Gastrocnemius medialis (tissue), 4 donors: ENCODE data around the gene TNC. TPM values are rescaled to one million over a fixed set of nuclear protein-coding genes. Genes with fewer than 3 reads are reported as not detected.

ENCODE experiments used
- ATAC-seq, 2 donors: fragments of 150-250 bp; one replicate each; pipeline ENCODE4 v1.9.1; 2016
- DNase-seq, 2 donors: peaks; one replicate each; pipeline ENCODE4 v3.0.0-alpha.2; 2019
- H3K27ac ChIP-seq, 4 donors: fragments of 200-600 bp; sonication (generic); 1 replicate in 1 of 4; 2 replicates in 3 of 4; pipeline ENCODE4 v1.5.1; 2016 to 2018; ENCODE audit warnings: mild to moderate bottlenecking in 2 of 4, moderate library complexity in 1 of 4
- H3K27me3 ChIP-seq, 3 donors: fragments of 200-600 bp; sonication (generic) in 2 of 3; 1 replicate in 1 of 3; 2 replicates in 2 of 3; pipeline versions ENCODE4 v1.5.1 to v1.6.0; 2016 to 2019; ENCODE audit warnings: mild to moderate bottlenecking in 1 of 3, moderate library complexity in 1 of 3
- H3K36me3 ChIP-seq, 2 donors: fragments of 200-600 bp; sonication (generic) in 1 of 2; one replicate each; pipeline ENCODE4 v1.5.1; 2017 to 2018
- H3K4me1 ChIP-seq, 2 donors: fragments of 200-600 bp; sonication (generic) in 1 of 2; one replicate each; pipeline ENCODE4 v1.5.1; 2016 to 2017; ENCODE audit warnings: mild to moderate bottlenecking in 2 of 2
- H3K4me3 ChIP-seq, 4 donors: fragments of 200-600 bp; sonication (generic) in 3 of 4; 1 replicate in 1 of 4; 2 replicates in 3 of 4; pipeline ENCODE4 v1.5.1; 2016 to 2019; ENCODE audit warnings: mild to moderate bottlenecking in 2 of 4
- H3K9me3 ChIP-seq, 3 donors: fragments of 200-600 bp; sonication (generic) in 2 of 3; 1 replicate in 1 of 3; 2 replicates in 2 of 3; pipeline ENCODE4 v1.5.1; 2016 to 2019
- CTCF ChIP-seq, 5 experiments: fragments of 450-650 bp in 3 of 5; fragments of 200-600 bp in 2 of 5; sonication (generic) in 2 of 5; IDR thresholded peaks in 4 of 5; conservative IDR thresholded peaks in 1 of 5; 1 replicate in 4 of 5; 2 replicates in 1 of 5; pipeline ENCODE4 v1.5.1; 2016 to 2019; ENCODE audit warnings: antibody characterized with exemption in 5 of 5, mild to moderate bottlenecking in 3 of 5, moderate library complexity in 3 of 5
- POLR2A ChIP-seq, 2 donors: fragments of 450-650 bp; IDR thresholded peaks; one replicate each; pipeline ENCODE4 v1.6.1; 2017; ENCODE audit warnings: antibody characterized with exemption in 2 of 2, mild to moderate bottlenecking in 2 of 2, moderate library complexity in 2 of 2
- in situ Hi-C, 4 donors: fragments of 200-750 bp; cut with MboI; loops; one replicate each; pipeline versions ENCODE4 v1.15.0 to v1.8.0; 2017; ENCODE audit warnings: low sequenced_read_pairs in 4 of 4
- intact Hi-C: fragments of 100-400 bp; cut with DNase I; formaldehyde crosslinking; loops from one replicate; pipeline ENCODE4 v1.15.1; 2023; ENCODE audit warnings: low total_unique reads
- total RNA-seq, 4 donors: library from RNA; depleted of rRNA; stranded (reverse); fragments of >200 nt; gene quantifications; one replicate each; pipeline versions ENCODE4 v1.1.0 to v1.2.3, GENCODE V29; 2016

TNC gene
- total RNA-seq, 4 donors from 2014 or later, result 4.3 to 17.6 (median 10.7) TPM; not detected in 1

- intact Hi-C loops, result loop anchor here (10.0 kb wide), 2 partner anchors 346 to 514 kb away; no protein-coding TSS in a partner anchor
- DNase-seq (no peak), ATAC-seq (no peak)
- in situ Hi-C loops, result loop anchor here (5.0 to 10.0 kb wide), 7 partner anchors 106 to 606 kb away; partner anchors contain the start of gene TEX48 (in 1 of the 4)
- Histone ChIP-seq H3K27ac (no peak overlapping the region), H3K36me3 (no peaks in the 10 kb centered on the region), H3K27me3 (no peaks in the 10 kb centered on the region), H3K9me3 (no peaks in the 10 kb centered on the region), H3K4me3 (no peak overlapping the region), H3K4me1 (no peaks in the 10 kb centered on the region)
- TF ChIP-seq POLR2A (IDR thresholded peaks at IDR 0.05) (no peak), CTCF (IDR thresholded peaks at IDR 0.05 in 4 of 5, conservative IDR thresholded peaks at IDR 0.05 in 1 of 5) (no peak)
These were observed 107.1 kb downstream of the TNC start for GRCh38 chr9:115010874-115011273.

DNA sequence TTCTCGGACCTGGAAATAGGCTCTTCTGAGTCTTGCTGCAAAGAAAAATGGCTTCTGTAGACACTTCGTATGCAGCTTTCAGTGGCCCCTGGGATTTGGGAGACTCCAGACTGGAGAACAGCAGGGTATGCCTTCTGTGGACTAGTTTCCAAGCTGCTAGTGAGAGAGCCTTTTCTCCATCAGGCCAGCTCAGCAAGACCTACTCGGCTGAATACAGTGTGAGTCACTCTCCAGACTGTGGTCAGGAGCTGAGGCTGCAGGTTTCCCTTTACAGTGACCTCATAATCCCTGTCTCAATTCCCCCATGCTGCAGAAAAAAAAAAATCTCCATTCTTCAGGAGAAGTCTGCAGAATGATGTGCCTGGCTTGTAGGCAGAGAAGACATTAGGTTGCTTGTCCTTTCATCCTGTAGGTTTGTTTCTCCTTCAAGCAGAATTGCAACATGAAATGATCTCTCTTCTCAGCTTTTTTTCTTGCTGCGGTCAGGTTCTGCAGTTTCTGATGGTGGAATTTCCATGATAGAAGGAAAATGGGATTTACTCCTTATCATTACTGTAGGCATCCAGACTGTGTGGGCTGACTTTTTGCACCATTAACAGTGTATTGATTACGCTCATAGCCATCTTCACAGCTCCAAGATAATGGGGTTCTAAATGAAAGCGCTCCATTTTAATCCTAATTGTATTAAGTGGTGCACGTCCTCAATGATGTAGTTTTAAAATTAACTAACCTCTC lies 109.3 kb downstream of the TNC start:
- no peak overlapping the region for H3K27ac ChIP-seq
- TF ChIP-seq CTCF (IDR thresholded peaks at IDR 0.05 in 4 of 5, conservative IDR thresholded peaks at IDR 0.05 in 1 of 5) (no peak), POLR2A (IDR thresholded peaks at IDR 0.05) (no peak)
- intact Hi-C loops, result no loop called here
- no peak overlapping the region for H3K4me3 ChIP-seq
- H3K4me1 ChIP-seq, result no peaks in the 10 kb centered on the region
- no peaks in the 10 kb centered on the region for H3K9me3 ChIP-seq
- no peaks in the 10 kb centered on the region for H3K27me3 ChIP-seq
- no peak for ATAC-seq
- in situ Hi-C loops, result no loop called here
- H3K36me3 ChIP-seq, result no peaks in the 10 kb centered on the region
- no peak for DNase-seq

- TF ChIP-seq POLR2A (IDR thresholded peaks at IDR 0.05), result no peak
- TF ChIP-seq CTCF (IDR thresholded peaks at IDR 0.05 in 4 of 5, conservative IDR thresholded peaks at IDR 0.05 in 1 of 5), result no peak
- DNase-seq (no peak), ATAC-seq (no peak)
- Histone ChIP-seq H3K4me3 (no peak overlapping the region), H3K36me3 (no peaks in the 10 kb centered on the region), H3K9me3 (no peaks in the 10 kb centered on the region), H3K4me1 (no peaks in the 10 kb centered on the region), H3K27me3 (no peaks in the 10 kb centered on the region), H3K27ac (no peak overlapping the region)
- intact Hi-C loops (no loop called here), in situ Hi-C loops (no loop called here)
These were observed 111.3 kb downstream of the TNC start for GRCh38 chr9:115006660-115007059.

- Histone ChIP-seq H3K27me3 (no peaks in the 10 kb centered on the region), H3K4me3 (no peak overlapping the region), H3K9me3 (no peaks in the 10 kb centered on the region), H3K27ac (no peak overlapping the region), H3K36me3 (no peaks in the 10 kb centered on the region), H3K4me1 (no peaks in the 10 kb centered on the region)
- in situ Hi-C loops (no loop called here), intact Hi-C loops (no loop called here)
- DNase-seq (no peak), ATAC-seq (no peak)
- no peak for TF ChIP-seq CTCF (IDR thresholded peaks at IDR 0.05 in 4 of 5, conservative IDR thresholded peaks at IDR 0.05 in 1 of 5)
- TF ChIP-seq POLR2A (IDR thresholded peaks at IDR 0.05), result no peak
These were observed 112.6 kb downstream of the TNC start for GRCh38 chr9:115005322-115005721.
